ENCODE measurements around the gene GPX7. TPM values are rescaled to one million over a fixed set of nuclear protein-coding genes. Genes with fewer than 3 reads are reported as not detected.

GPX7 gene
- total RNA-seq, 2 donors from 2014 or later = 7.6 to 12.4 TPM

GRCh38 chr1:52615489-52616042 is 13.4 kb downstream of the GPX7 start:
- DNase-seq = no peak
- intact Hi-C loops (cut with DNase I) = no loop called here
- ATAC-seq = no peak

GRCh38 chr1:52621950-52622349 is 19.8 kb downstream of the GPX7 start:
- intact Hi-C loops (cut with DNase I) = no loop called here
- no peak for ATAC-seq

GRCh38 chr1:52623812-52624211 is 21.6 kb downstream of the GPX7 start:
- no peak for DNase-seq
- no peak for ATAC-seq
- intact Hi-C loops (cut with DNase I) = no loop called here

More at GRCh38 chr1:52621950-52622349, 19.8 kb downstream of the GPX7 start:
- DNase-seq = no peak

- ATAC-seq (no peak), DNase-seq (no peak)
- intact Hi-C loops (cut with DNase I) = no loop called here
Observed at GRCh38 chr1:52627028-52627427, 24.9 kb downstream of the GPX7 start.

GRCh38 chr1:52628614-52629324 is 26.6 kb downstream of the GPX7 start:
- intact Hi-C loops (cut with DNase I) = no loop called here
- no peak for ATAC-seq
- DNase-seq = no peak

- intact Hi-C loops (cut with DNase I) = no loop called here
- no peak for ATAC-seq
Observed at GRCh38 chr1:52629325-52629643, 27.1 kb downstream of the GPX7 start.

GRCh38 chr1:52629667-52630066 is 27.5 kb downstream of the GPX7 start:
- DNase-seq = no peak
- intact Hi-C loops (cut with DNase I) = no loop called here
- no peak for ATAC-seq

More at GRCh38 chr1:52629325-52629643, 27.1 kb downstream of the GPX7 start:
- no peak for DNase-seq

GRCh38 chr1:52631759-52632331 is 29.7 kb downstream of the GPX7 start:
- DNase-seq = no peak
- no peak for ATAC-seq
- intact Hi-C loops (cut with DNase I) = no loop called here

- intact Hi-C loops (cut with DNase I) = no loop called here
- ATAC-seq (peak; percentile 74 to 81), DNase-seq (no peak)
Observed at GRCh38 chr1:52632732-52633290, 30.6 kb downstream of the GPX7 start, which contains the start of gene SHISAL2A. SHISAL2A (plus strand) TSS chr1:52633168; CDS start chr1:52633494, 326 bp downstream.

- DNase-seq (no peak), ATAC-seq (peak; percentile 31 to 33)
- intact Hi-C loops (cut with DNase I) = no loop called here
Observed at GRCh38 chr1:52633291-52633754, 31.2 kb downstream of the GPX7 start.

- DNase-seq = no peak
- intact Hi-C loops (cut with DNase I) = no loop called here
- ATAC-seq = no peak
Observed at GRCh38 chr1:52634111-52634510, 31.9 kb downstream of the GPX7 start.

- DNase-seq (no peak), ATAC-seq (no peak)
- intact Hi-C loops (cut with DNase I) = no loop called here
Observed at GRCh38 chr1:52635321-52636089, 33.3 kb downstream of the GPX7 start.

GRCh38 chr1:52636721-52637695 is 34.8 kb downstream of the GPX7 start:
- peak in 1 of 2 donors; percentile 54 for ATAC-seq
- DNase-seq = no peak
- intact Hi-C loops (cut with DNase I) = no loop called here

- DNase-seq = no peak
- intact Hi-C loops (cut with DNase I) = no loop called here
Observed at GRCh38 chr1:52637946-52638345, 35.8 kb downstream of the GPX7 start.

GRCh38 chr1:52640697-52641096 is 38.5 kb downstream of the GPX7 start:
- DNase-seq (no peak), ATAC-seq (no peak)
- intact Hi-C loops (cut with DNase I) = no loop called here

More at GRCh38 chr1:52637946-52638345, 35.8 kb downstream of the GPX7 start:
- no peak for ATAC-seq

GRCh38 chr1:52641307-52641706 is 39.1 kb downstream of the GPX7 start:
- ATAC-seq (no peak), DNase-seq (no peak)
- intact Hi-C loops (cut with DNase I) = no loop called here

GRCh38 chr1:52645261-52645660 is 43.1 kb downstream of the GPX7 start:
- DNase-seq (no peak), ATAC-seq (no peak)
- intact Hi-C loops (cut with DNase I) = no loop called here

GRCh38 chr1:52651904-52652303 is 49.7 kb downstream of the GPX7 start:
- intact Hi-C loops (cut with DNase I) = no loop called here
- ATAC-seq = no peak
- no peak for DNase-seq
